Aorta (tissue), 5 donors: ENCODE data around the gene APMAP. TPM values are rescaled to one million over a fixed set of nuclear protein-coding genes. Genes with fewer than 3 reads are reported as not detected.

ENCODE experiments used
- ATAC-seq: fragments of 200-7000 bp; cut with Tn5 transposase; one replicate; pipeline ENCODE4 v1.9.1; 2022; ENCODE audit warnings: moderate library complexity; ENCODE audit not compliant: low FRiP score
- DNase-seq, 2 donors: peaks; one replicate each; pipeline ENCODE4 v3.0.0-alpha.2; 2020
- H3K27ac ChIP-seq, 2 donors: one replicate each; pipeline ENCODE4 v1.5.1; 2013; ENCODE audit warnings: low read length in 2 of 2, mild to moderate bottlenecking in 2 of 2, moderate library complexity in 2 of 2, control low read depth in 1 of 2, inconsistent platforms in 1 of 2, low read depth in 1 of 2
- H3K27me3 ChIP-seq, 2 donors: one replicate each; pipeline ENCODE4 v1.6.1; 2013; ENCODE audit warnings: control low read depth in 1 of 2, low read length in 1 of 2, mild to moderate bottlenecking in 1 of 2, moderate library complexity in 1 of 2; ENCODE audit not compliant: insufficient read depth in 2 of 2, control insufficient read depth in 1 of 2
- H3K36me3 ChIP-seq, 2 donors: one replicate each; pipeline ENCODE4 v1.6.1; 2013; ENCODE audit warnings: control low read depth in 1 of 2, low read length in 1 of 2, mild to moderate bottlenecking in 1 of 2; ENCODE audit not compliant: insufficient read depth in 2 of 2, control insufficient read depth in 1 of 2
- H3K4me1 ChIP-seq, 2 donors: one replicate each; pipeline ENCODE4 v1.6.1; 2013; ENCODE audit warnings: low read length in 2 of 2, control low read depth in 1 of 2, mild to moderate bottlenecking in 1 of 2, moderate library complexity in 1 of 2; ENCODE audit not compliant: insufficient read depth in 2 of 2, control insufficient read depth in 1 of 2
- H3K4me3 ChIP-seq, 2 donors: one replicate each; pipeline ENCODE4 v1.5.1; 2013; ENCODE audit warnings: low read length in 2 of 2, control low read depth in 1 of 2, mild to moderate bottlenecking in 1 of 2
- H3K9me3 ChIP-seq: one replicate; pipeline ENCODE4 v1.6.1; 2013; ENCODE audit warnings: mild to moderate bottlenecking, low read length; ENCODE audit not compliant: control insufficient read depth
- whole genome bisulfite sequencing, 2 donors: extraction: QIAGEN DNeasy Blood & Tissue Kit; methylation state at CpG; one replicate each; pipeline ENCODE4 v1.1.7; 2013; 5-methylcytosine and 5-hydroxymethylcytosine counted together
- intact Hi-C, 2 donors: fragments of 100-400 bp; cut with DNase I; formaldehyde crosslinking; loops; one replicate each; pipeline versions ENCODE4 v1.14.2 to v1.15.0; 2022
- polyA plus RNA-seq, 2 donors: library from polyadenylated mRNA; stranded (reverse); fragments of 200-250 nt; gene quantifications; one replicate each; pipeline ENCODE4 v1.2.3, GENCODE V29; 2013
- total RNA-seq, 2 donors: library from RNA; stranded (reverse); fragmentation: NEBNext Ultra II Directional; extraction: Animal tissue kit (Norgen Biotek cat#: 25700); gene quantifications; one replicate each; pipeline ENCODE4 v1.2.1, GENCODE V29; 2021
- donor health status: healthy with polysubstance abuse.
- donor health status: Bipolar disorder and iron deficiency.
- donor health status: DM: no; HTN: no; CAD: no.
- donor health status: DM: no; HTN: no; CAD: no.
- donor health status: DM: yes; HTN: yes; CAD: no.

APMAP gene
- total and polyA plus RNA-seq, 4 donors = 23.4 to 54.1 (median 40.8) TPM

GRCh38 chr20:24913076-24913628 lies 79.4 kb downstream of the APMAP start:
- intact Hi-C loops = no loop called here
- H3K27me3 ChIP-seq = no peaks in the 10 kb centered on the region
- no peaks in the 10 kb centered on the region for H3K36me3 ChIP-seq
- 91 to 92% methylated on average over 9 of the region's 9 CpGs for WGBS, 2 donors
- ATAC-seq (no peak), DNase-seq (no peak)
- H3K27ac ChIP-seq = no peak overlapping the region
- no peaks in the 10 kb centered on the region for H3K9me3 ChIP-seq
- H3K4me3 ChIP-seq = no peak overlapping the region
- no peaks in the 10 kb centered on the region for H3K4me1 ChIP-seq

Other genes with a start within 250 kb of the APMAP start
- gene CST7, start 43.5 kb downstream of the APMAP start, total RNA-seq = 1 to 10 TPM; 3.1 to 4.6 TPM
- gene CST7, start 43.5 kb downstream of the APMAP start, polyA plus RNA-seq = 1 to 10 TPM; 1.0 to 3.9 TPM
- 10 to 100 TPM; 14.8 to 23.4 TPM for gene ACSS1, start 65.4 kb upstream of the APMAP start, total RNA-seq
- 10 to 100 TPM in 1 of 2 donors, 1 to 10 TPM in 1; 7.6 to 21.8 TPM for gene ACSS1, start 65.4 kb upstream of the APMAP start, polyA plus RNA-seq
- not detected for gene VSX1, start 89.4 kb upstream of the APMAP start, total RNA-seq
- gene VSX1, start 89.4 kb upstream of the APMAP start, polyA plus RNA-seq = not detected
- 10 to 100 TPM; 68.8 to 69.8 TPM for gene ENTPD6, start 203.0 kb upstream of the APMAP start, total RNA-seq
- 100 to 1,000 TPM in 1 of 2 donors, 10 to 100 TPM in 1; 25.5 to 111 TPM for gene ENTPD6, start 203.0 kb upstream of the APMAP start, polyA plus RNA-seq